Gastrocnemius medialis (tissue), 4 donors: Measurements from ENCODE around the gene ARHGAP24.

Experiments used
- CTCF ChIP-seq, 5 experiments: fragments of 450-650 bp in 3 of 5; fragments of 200-600 bp in 2 of 5; sonication (generic) in 2 of 5; IDR thresholded peaks in 4 of 5; conservative IDR thresholded peaks in 1 of 5; 1 replicate in 4 of 5; 2 replicates in 1 of 5; pipeline ENCODE4 v1.5.1; 2016 to 2019; ENCODE audit warnings: antibody characterized with exemption in 5 of 5, mild to moderate bottlenecking in 3 of 5, moderate library complexity in 3 of 5
- POLR2A ChIP-seq, 2 donors: fragments of 450-650 bp; IDR thresholded peaks; one replicate each; pipeline ENCODE4 v1.6.1; 2017; ENCODE audit warnings: antibody characterized with exemption in 2 of 2, mild to moderate bottlenecking in 2 of 2, moderate library complexity in 2 of 2

GRCh38 chr4:86006057-86006456 lies 531.1 kb downstream of the ARHGAP24 start:
- TF ChIP-seq POLR2A (IDR thresholded peaks at IDR 0.05), result no peak
- TF ChIP-seq CTCF (IDR thresholded peaks at IDR 0.05 in 4 of 5, conservative IDR thresholded peaks at IDR 0.05 in 1 of 5), result no peak
